Nephron (organoid): Measurements from ENCODE around the gene STX16.

ENCODE experiments used
- H3K27ac Mint-ChIP-seq, 3 experiments: 2 replicates each; pipeline ENCODE4 v1.8.0; 2020; ENCODE audit warnings: mixed read lengths in 3 of 3, mild to moderate bottlenecking in 2 of 3, moderate library complexity in 1 of 3
- H3K27me3 Mint-ChIP-seq: 2 replicates; pipeline ENCODE4 v1.8.0; 2021; ENCODE audit warnings: low read depth, mild to moderate bottlenecking, moderate library complexity, mixed read lengths
- H3K36me3 Mint-ChIP-seq: 2 replicates; pipeline ENCODE4 v1.8.0; 2020; ENCODE audit warnings: low read depth, mixed read lengths
- H3K4me1 Mint-ChIP-seq: 2 replicates; pipeline ENCODE4 v1.8.0; 2020; ENCODE audit warnings: mixed read lengths
- H3K4me3 Mint-ChIP-seq, 3 experiments: 2 replicates each; pipeline ENCODE4 v1.8.0; 2020; ENCODE audit warnings: mild to moderate bottlenecking in 3 of 3, mixed read lengths in 3 of 3, moderate library complexity in 2 of 3
- H3K9me3 Mint-ChIP-seq: 2 replicates; pipeline ENCODE4 v1.8.0; 2020; ENCODE audit warnings: mixed read lengths
- TF ChIP-seq, protein P1 (sequence below), 3 experiments: fragments of 200-600 bp; sonication (generic); IDR thresholded peaks; one replicate each; pipeline ENCODE4 v1.5.0; 2021; ENCODE audit warnings: antibody characterized with exemption in 3 of 3; ENCODE audit not compliant: unreplicated experiment in 3 of 3

The STX16 gene

DNA sequence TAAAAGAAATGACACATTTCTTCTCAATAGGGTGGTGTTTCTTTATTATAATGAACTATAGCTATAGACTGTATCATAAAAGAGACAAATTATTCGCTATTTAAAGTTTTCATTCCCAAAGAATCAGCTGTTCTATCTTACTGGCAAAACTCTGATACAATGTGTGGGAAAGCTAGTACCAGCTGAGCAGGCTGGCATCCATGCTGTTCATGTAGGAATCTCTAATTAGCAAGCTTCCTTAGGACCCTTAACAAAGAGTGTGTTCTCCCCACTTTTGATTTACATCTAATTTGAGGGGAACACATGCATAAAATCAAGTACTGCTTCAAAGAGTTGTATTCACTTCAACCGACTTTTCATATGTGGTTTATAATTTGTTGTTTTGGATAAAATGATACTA lies 13.2 kb downstream of the STX16 start:
- Mint-ChIP-seq H3K9me3 (no peaks in the 10 kb centered on the region), H3K27ac (no peak overlapping the region), H3K27me3 (no peaks in the 10 kb centered on the region), H3K4me1 (peaks cover 64% of the 10 kb centered on the region), H3K36me3 (peaks cover 48% of the 10 kb centered on the region), H3K4me3 (no peak overlapping the region)
- TF ChIP-seq, protein P1, sequence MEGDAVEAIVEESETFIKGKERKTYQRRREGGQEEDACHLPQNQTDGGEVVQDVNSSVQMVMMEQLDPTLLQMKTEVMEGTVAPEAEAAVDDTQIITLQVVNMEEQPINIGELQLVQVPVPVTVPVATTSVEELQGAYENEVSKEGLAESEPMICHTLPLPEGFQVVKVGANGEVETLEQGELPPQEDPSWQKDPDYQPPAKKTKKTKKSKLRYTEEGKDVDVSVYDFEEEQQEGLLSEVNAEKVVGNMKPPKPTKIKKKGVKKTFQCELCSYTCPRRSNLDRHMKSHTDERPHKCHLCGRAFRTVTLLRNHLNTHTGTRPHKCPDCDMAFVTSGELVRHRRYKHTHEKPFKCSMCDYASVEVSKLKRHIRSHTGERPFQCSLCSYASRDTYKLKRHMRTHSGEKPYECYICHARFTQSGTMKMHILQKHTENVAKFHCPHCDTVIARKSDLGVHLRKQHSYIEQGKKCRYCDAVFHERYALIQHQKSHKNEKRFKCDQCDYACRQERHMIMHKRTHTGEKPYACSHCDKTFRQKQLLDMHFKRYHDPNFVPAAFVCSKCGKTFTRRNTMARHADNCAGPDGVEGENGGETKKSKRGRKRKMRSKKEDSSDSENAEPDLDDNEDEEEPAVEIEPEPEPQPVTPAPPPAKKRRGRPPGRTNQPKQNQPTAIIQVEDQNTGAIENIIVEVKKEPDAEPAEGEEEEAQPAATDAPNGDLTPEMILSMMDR (IDR thresholded peaks at IDR 0.05; ENCODE audit: unreplicated experiment in 3 of 3) = no peak

- Mint-ChIP-seq H3K4me1 (peaks cover 58% of the 10 kb centered on the region), H3K36me3 (peaks cover 53% of the 10 kb centered on the region), H3K27ac (no peak overlapping the region), H3K4me3 (no peak overlapping the region), H3K9me3 (no peaks in the 10 kb centered on the region), H3K27me3 (no peaks in the 10 kb centered on the region)
- TF ChIP-seq, protein P1 (IDR thresholded peaks at IDR 0.05; ENCODE audit: unreplicated experiment in 3 of 3) = no peak
These were observed 13.8 kb downstream of the STX16 start for GRCh38 chr20:58664883-58665282.

- Mint-ChIP-seq H3K4me1 (peaks cover 52% of the 10 kb centered on the region), H3K27me3 (no peaks in the 10 kb centered on the region), H3K9me3 (no peaks in the 10 kb centered on the region), H3K36me3 (peaks cover 60% of the 10 kb centered on the region), H3K27ac (no peak overlapping the region), H3K4me3 (no peak overlapping the region)
- TF ChIP-seq, protein P1 (IDR thresholded peaks at IDR 0.05; ENCODE audit: unreplicated experiment in 3 of 3) = no peak
These were observed 14.5 kb downstream of the STX16 start for GRCh38 chr20:58665606-58666005.

DNA sequence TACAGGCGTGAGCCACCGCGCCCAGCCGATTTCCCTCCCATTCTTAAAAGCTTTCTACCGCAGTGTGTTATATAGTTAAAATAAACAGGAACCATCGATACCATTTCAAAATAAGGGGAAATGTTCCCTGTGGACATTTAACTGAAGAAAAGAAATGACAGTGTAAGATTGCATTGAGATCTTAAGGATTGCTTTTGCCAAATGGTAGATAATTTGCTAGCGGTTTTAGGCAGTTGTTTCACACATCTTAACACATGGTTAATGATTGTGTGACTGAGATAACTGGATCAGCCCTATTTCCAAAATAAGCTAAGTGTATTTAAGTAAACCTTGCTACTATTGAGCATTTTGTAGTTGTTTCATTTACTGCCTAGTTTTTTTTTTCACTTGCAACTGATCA lies 15.6 kb downstream of the STX16 start:
- Mint-ChIP-seq H3K9me3 (no peaks in the 10 kb centered on the region), H3K36me3 (peaks cover 58% of the 10 kb centered on the region), H3K4me1 (peaks cover 42% of the 10 kb centered on the region)

DNA sequence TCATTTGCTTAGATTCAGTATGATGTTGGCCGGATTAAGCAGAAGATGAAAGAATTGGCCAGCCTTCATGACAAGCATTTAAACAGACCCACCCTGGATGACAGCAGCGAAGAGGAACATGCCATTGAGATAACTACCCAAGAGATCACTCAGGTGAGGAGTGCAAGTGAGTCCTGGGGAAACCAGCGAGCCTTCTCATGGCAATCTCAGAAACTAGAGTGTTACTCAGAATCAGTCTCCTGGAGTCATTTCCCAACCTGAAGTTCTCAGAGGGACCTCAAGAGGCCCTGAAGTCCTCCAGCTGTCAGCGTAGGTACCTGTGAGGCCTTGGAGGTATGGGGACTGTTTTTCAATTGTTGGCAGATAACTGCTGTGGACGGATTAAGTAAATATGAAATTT lies 16.9 kb downstream of the STX16 start:
- Mint-ChIP-seq H3K27me3 (no peaks in the 10 kb centered on the region), H3K4me3 (no peak overlapping the region), H3K4me1 (peaks cover 35% of the 10 kb centered on the region), H3K9me3 (no peaks in the 10 kb centered on the region), H3K36me3 (peaks cover 56% of the 10 kb centered on the region), H3K27ac (peak overlapping the region in 1 of 3 experiments; percentile 15)
- TF ChIP-seq, protein P1 (IDR thresholded peaks at IDR 0.05; ENCODE audit: unreplicated experiment in 3 of 3) = no peak

More for the DNA sequence above, 15.6 kb downstream of the STX16 start:
- H3K4me3 Mint-ChIP-seq = no peak overlapping the region
- TF ChIP-seq, protein P1 (IDR thresholded peaks at IDR 0.05; ENCODE audit: unreplicated experiment in 3 of 3) = no peak
- no peaks in the 10 kb centered on the region for H3K27me3 Mint-ChIP-seq
- H3K27ac Mint-ChIP-seq = peak overlapping the region in 2 of 3 experiments; percentile 2 to 68

GRCh38 chr20:58668901-58669286 lies 17.8 kb downstream of the STX16 start:
- Mint-ChIP-seq H3K36me3 (peaks cover 57% of the 10 kb centered on the region), H3K27ac (no peak overlapping the region), H3K4me3 (no peak overlapping the region), H3K4me1 (peaks cover 31% of the 10 kb centered on the region), H3K27me3 (no peaks in the 10 kb centered on the region), H3K9me3 (no peaks in the 10 kb centered on the region)
- TF ChIP-seq, protein P1 (IDR thresholded peaks at IDR 0.05; ENCODE audit: unreplicated experiment in 3 of 3) = no peak
